GM06990 (cell line): ENCODE measurements around the gene CAV3.

ENCODE experiments used
- DNase-seq: peaks from one replicate; pipeline ENCODE4 v3.0.0-alpha.2; 2011; ENCODE audit not compliant: insufficient read length; ENCODE audit errors: extremely low read depth
- H3K27me3 ChIP-seq: replicated peaks from 2 replicates; pipeline ENCODE4 v1.6.0; 2011; ENCODE audit warnings: low read length; ENCODE audit not compliant: control insufficient read depth, insufficient read depth
- H3K36me3 ChIP-seq: 2 replicates; pipeline ENCODE4 v1.5.1; 2011; ENCODE audit warnings: low read length; ENCODE audit not compliant: control insufficient read depth, insufficient read depth
- H3K4me3 ChIP-seq: replicated peaks from 2 replicates; pipeline ENCODE4 v1.5.1; 2011; ENCODE audit warnings: low read depth, mild to moderate bottlenecking, control low read depth, low read length
- CTCF ChIP-seq: IDR thresholded peaks from 2 replicates; pipeline ENCODE4 v1.5.1; 2011; ENCODE audit warnings: low read length, control low read depth, mild to moderate bottlenecking, inconsistent platforms; ENCODE audit not compliant: insufficient read depth, poor library complexity, severe bottlenecking

Gene CAV3

GRCh38 chr3:8737301-8737700, 3.7 kb downstream of the CAV3 start:
- H3K27me3 ChIP-seq = no peaks in the 10 kb centered on the region; the same call in 1 of the 2 replicates
- no peaks in the 10 kb centered on the region for H3K36me3 ChIP-seq
- H3K4me3 ChIP-seq = no peak overlapping the region
- DNase-seq = no peak
- no peak for TF ChIP-seq CTCF

GRCh38 chr3:8737823-8738222, 4.2 kb downstream of the CAV3 start:
- DNase-seq = no peak
- Histone ChIP-seq H3K4me3 (no peak overlapping the region), H3K27me3 (no peaks in the 10 kb centered on the region; the same call in 1 of the 2 replicates), H3K36me3 (no peaks in the 10 kb centered on the region)
- no peak for TF ChIP-seq CTCF

- Histone ChIP-seq H3K4me3 (no peak overlapping the region), H3K36me3 (no peaks in the 10 kb centered on the region), H3K27me3 (no peaks in the 10 kb centered on the region; the same call in 1 of the 2 replicates)
- DNase-seq = no peak
- no peak for TF ChIP-seq CTCF
Observed at GRCh38 chr3:8738639-8739038, 5.0 kb downstream of the CAV3 start.

GRCh38 chr3:8739757-8740504, 6.3 kb downstream of the CAV3 start:
- no peak for TF ChIP-seq CTCF
- Histone ChIP-seq H3K36me3 (no peaks in the 10 kb centered on the region), H3K4me3 (no peak overlapping the region), H3K27me3 (no peaks in the 10 kb centered on the region; the same call in 1 of the 2 replicates)
- DNase-seq = no peak

- Histone ChIP-seq H3K36me3 (no peaks in the 10 kb centered on the region), H3K4me3 (no peak overlapping the region), H3K27me3 (no peaks in the 10 kb centered on the region; the same call in 1 of the 2 replicates)
- TF ChIP-seq CTCF = no peak
- no peak for DNase-seq
Observed at GRCh38 chr3:8741581-8742261, 8.1 kb downstream of the CAV3 start.
